Measurements from ENCODE around the gene PDIA4.
"Not testable (repeated sequence)": the region's sequence is repeated elsewhere in the genome, so short reads cannot be mapped to it uniquely, and the experiment has no call there.

The PDIA4 gene

DNA sequence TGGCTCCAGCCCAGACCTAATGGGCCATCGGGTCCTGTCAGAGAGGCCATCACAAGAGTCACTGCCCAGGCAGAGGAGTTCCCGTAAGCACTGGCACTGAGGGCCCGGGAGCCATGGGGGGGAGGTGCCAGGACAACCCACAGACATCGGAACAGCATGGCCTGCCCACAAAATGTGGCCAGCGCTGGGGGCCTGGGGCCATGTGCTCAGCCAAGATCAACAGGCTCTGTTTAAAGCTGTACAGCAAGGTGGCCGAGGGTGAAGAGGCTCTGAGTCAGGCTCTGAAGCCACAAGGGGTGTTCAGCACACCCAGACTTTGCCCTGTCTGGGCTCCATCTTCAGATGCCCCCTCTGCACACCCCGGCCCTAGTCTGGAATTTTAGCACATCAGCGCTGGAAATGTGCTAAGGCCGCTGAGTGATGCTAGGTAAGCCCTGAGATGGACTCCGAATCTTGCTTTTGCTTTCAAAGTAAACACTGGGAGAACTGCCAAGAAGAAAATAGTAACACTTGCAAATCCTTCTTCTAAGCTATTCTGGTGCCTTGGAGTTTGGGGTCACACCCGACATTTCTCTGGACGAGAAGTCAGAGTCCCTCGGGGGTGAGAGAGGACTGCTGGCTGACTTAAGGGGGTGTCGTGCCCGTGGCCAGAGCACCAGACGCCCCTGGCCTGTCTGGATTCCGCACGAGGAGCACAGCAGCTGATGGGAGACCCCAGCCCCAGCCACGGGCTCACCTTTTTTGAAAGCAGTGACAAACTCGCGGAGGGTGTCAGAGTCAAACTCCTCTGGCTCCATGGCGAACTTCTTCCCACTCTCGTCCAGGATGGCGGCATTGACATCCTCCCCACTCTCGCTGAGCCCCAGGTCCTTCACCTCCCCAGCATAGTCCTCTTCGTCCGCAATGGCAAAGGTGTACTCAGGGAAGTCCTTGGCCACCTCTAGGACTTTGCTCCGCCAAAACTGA, 23.6 kb downstream of the PDIA4 start:
- no peak for DNase-seq (ENCODE audit: extremely low read depth in 1 of 2, low read depth in 1 of 2)

DNA sequence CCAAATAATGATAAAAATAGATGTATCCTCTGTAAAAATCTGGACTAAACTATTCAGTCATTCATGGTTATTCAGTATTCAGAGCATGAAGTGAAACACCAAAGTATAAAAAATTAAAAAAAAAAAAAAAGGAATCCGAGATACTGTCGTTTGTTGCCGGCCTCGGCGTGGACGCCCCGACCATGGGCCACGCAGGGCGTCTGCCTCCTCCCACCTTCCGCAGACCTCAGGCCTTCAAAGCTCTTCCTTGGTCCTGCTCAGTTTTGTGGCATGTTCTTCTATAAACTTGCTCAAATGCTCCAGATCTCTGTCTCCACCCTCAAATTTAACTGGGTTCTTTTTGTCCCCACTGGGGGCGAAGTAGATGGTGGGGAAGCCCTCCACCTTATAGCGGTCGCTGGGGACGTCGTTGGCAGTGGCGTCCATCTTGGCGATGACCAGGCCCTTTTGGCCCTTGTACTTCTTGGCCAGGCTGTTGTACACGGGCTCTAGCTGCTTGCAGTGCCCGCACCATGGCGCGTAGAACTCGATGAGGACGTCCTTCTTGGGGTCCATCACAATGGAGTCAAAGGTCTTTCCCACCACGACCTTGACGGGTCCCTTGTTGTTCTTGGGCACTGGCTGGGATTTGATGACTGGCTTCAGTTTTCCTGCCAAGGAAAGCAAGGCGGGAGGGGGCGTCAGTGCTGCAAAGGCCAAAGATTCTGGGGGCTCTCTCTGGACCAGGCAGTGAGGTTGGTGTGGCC, 24.6 kb downstream of the PDIA4 start:
- no peak for DNase-seq (ENCODE audit: extremely low read depth in 1 of 2, low read depth in 1 of 2)

DNA sequence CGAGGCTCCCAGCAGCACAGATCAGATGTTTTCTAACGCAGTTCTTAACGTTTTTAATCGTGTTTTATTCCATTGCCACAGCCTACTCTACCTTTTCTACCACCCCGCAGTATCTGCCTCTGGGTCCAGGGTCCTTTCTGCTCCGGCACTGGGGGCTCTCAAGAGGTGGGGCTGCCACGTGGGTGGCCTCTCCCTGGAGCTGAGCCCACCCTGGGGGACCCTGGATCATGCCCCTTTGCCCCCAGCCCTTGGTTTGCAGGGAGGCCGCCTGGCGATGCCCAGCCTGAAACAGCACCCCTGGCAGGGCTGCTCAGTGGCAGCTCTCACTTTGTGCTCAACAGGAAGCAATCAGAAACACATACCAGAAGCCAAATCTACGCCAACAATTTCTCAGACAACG, 25.3 kb downstream of the PDIA4 start:
- DNase-seq (ENCODE audit: extremely low read depth in 1 of 2, low read depth in 1 of 2) = no peak

DNA sequence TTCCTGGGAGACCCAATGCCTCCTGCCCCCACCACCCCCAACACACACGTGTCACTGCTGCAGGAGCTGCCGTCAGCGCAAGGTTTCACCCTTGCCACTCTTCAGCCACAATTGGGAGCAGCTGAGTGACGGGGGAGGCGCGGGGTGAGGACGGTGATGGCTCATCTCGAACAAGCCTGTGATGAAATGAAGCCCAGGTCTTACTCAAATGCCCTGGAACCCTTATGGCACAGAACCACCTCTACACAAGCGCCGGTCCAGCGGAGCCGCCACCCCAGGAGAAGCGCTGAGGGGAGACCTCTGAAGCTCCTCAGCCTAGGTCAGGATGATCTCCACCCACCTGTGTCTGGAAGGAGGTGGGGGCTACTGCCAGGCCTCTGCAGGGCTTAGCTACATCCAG, 25.7 kb downstream of the PDIA4 start:
- DNase-seq (ENCODE audit: extremely low read depth in 1 of 2, low read depth in 1 of 2) = no peak

DNA sequence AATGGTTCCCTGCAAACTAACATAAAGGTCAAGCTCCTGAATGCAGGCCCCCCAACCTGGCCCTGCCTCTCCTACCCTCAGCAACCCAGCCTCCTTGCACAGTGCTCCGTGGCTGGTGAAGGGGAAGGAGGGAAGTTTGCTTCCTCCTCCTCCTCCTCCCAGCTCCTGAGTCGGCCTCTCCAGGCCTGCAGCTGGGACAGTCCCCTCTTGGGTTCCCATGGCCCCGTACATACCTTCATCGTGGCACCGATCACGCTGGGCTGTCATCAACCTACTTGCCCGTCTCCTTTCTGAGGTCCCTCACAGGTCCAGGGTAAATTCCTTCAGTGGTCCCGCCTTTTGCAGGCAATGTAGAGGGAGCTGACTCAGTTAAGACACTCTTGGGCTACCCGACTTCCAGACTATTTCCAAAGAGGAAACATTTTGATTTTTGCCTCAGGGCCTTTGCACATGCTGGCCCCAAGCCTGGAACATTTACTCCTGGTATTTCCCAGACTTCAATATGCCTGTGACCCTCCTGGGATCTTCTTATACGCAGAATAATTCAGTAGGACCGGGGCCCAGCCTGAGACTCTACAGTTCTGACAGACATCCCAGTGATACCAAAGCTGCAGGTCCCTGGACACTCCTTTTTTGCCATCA, 26.8 kb downstream of the PDIA4 start:
- no peak for DNase-seq (ENCODE audit: extremely low read depth in 1 of 2, low read depth in 1 of 2)

DNA sequence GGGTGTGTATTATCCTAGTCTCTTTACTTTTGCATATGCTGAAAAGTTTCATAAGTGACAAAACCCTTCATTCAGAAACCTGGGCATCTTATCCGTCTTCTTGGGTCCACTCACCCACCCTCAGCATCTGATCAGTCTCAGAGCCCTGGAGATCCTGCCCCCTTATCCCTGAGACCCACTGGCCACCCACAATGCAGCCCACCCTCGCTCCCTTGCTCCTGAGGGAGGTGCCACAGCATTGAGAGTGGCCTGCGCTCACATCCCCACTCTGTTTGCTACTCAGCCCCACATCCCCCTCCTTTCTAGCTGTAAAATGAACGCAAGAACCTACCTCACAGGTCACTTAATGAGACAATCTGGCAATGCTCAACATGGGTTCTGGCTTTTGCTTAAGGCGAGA, 27.3 kb downstream of the PDIA4 start:
- DNase-seq (ENCODE audit: extremely low read depth in 1 of 2, low read depth in 1 of 2) = no peak

DNA sequence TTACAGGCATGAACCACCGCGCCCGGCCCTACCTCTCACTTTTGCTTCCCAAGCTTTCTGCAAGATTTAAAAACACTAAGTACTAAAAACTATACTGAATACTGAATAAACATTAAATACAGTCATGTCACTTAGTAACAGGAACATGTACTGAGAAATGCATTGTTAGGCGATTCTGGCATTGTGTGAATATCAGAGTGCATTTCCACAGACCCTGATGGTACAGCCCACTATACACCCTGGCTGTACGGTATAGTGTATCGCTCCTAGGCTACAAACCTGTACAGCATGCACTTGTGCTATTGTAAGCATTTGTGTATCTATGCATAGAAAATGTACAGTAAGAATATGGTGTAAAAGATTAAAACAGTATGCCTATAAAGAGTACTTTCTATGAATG, 29.1 kb downstream of the PDIA4 start:
- no peak for DNase-seq (ENCODE audit: extremely low read depth in 1 of 2, low read depth in 1 of 2)

DNA sequence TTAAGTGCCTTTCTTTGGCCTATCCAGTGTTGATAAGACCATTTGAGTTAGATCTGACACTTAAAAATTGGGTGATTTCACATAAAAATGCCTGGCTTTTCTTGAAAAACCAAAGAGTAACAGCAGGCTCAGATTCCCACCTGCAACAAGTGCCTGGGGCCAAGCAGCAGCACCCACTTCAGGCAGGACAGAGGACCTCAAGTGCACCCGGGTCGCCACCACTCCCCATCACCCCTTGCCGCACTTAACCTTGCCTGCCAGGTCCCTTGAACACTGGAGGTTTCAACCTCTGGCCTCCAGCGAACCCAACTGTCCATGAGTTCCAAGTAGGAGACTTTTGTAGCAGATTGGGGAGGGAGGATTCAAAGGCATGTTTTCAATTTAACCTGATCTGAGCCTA, 30.8 kb downstream of the PDIA4 start:
- no peak for DNase-seq (ENCODE audit: extremely low read depth in 1 of 2, low read depth in 1 of 2)

DNA sequence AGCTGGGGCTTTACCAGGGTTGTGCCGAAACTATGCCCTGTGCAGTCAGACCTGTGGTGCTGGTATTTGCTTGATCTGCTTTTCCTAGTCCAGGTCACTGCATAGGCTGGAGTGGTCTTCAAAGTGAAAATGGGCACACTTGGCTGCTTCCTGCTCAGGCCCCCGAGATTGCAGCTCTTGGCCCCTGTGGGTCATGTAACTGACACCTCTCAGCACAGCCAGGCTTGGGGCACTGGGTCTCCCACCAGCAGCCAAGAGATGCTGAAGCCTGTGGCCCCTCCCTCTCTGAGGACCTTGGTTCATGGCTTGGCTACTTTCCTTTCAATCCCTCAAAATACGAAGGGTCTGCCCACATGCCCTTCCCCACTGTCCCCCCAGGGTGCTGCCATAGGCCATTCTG, 33.7 kb downstream of the PDIA4 start:
- DNase-seq (ENCODE audit: extremely low read depth in 1 of 2, low read depth in 1 of 2) = no peak

DNA sequence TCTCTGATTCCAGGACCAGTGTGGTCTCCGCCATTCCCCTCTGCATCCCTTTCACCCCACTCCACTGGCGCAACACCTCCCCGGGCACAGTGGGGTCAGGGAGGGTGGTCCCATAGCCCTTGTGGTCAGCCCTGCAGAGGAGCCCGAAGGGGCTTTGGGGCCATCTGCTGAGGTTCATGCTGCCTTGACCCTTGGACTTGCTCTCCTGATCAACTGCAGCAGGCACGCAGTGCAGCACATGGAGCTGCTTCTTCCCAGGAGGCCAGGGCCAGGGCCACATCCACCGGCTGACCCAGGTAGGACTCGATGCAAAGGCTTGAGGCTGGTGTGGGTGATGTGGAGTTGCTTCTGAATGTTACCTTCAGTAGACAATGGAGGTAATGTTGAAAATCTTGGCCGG, 35.1 kb downstream of the PDIA4 start:
- no peak for DNase-seq (ENCODE audit: extremely low read depth in 1 of 2, low read depth in 1 of 2)

DNA sequence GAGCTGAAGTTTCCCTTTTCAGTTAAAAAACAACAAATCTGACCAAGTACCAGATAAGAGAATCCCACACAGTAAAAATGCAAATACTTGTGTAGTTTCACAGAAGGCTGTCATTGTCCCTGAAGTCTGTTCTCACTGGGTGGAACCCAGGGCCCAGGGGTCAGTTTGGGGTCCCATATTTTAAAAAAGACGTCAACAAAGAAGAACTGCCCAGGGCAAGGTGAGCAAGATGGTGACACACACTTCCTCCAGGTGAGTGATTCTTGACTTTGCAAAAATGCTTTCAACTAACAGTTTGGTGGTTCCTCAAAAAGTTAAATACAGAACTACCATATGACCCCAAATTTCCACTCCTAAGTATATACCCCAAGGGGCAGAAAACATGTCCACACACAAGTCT, 36.8 kb downstream of the PDIA4 start:
- no peak for DNase-seq (ENCODE audit: extremely low read depth in 1 of 2, low read depth in 1 of 2)

DNA sequence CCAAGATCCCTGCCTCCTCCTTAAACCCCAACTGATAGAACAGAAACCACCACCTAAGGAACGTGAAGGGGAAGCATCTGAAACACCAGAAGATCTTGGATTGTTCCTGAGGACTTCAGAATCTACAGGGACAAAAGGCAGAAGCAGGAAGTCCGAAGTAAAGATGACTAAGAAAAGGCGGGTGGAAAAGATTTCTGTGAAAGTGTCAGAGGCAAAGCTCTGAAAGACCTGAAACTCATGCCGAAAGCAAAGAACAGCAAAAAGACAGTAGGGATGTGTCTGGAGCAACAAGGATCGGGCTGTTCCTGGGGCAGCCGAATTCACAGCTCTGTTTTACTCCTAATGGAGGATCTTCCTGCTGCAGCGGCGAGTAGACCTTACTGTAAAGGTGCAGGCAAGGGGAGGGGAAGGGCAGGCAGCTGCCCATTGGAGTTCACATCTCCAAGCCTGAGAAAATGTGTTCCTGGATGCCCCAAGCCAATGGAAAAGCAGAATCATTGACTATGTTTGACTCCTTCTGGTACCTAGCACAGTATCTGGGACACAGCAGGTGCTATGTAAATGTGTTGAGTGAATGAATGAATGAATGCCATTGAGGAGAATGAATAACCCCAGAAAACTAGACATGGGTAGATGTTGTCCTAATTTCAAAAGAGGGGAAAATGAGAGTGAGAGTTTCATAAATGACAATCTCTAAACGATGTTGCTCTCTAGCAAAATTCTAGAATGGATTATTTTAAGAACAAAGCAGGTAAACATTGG, 40.4 kb downstream of the PDIA4 start:
- DNase-seq (ENCODE audit: extremely low read depth in 1 of 2, low read depth in 1 of 2) = no peak

DNA sequence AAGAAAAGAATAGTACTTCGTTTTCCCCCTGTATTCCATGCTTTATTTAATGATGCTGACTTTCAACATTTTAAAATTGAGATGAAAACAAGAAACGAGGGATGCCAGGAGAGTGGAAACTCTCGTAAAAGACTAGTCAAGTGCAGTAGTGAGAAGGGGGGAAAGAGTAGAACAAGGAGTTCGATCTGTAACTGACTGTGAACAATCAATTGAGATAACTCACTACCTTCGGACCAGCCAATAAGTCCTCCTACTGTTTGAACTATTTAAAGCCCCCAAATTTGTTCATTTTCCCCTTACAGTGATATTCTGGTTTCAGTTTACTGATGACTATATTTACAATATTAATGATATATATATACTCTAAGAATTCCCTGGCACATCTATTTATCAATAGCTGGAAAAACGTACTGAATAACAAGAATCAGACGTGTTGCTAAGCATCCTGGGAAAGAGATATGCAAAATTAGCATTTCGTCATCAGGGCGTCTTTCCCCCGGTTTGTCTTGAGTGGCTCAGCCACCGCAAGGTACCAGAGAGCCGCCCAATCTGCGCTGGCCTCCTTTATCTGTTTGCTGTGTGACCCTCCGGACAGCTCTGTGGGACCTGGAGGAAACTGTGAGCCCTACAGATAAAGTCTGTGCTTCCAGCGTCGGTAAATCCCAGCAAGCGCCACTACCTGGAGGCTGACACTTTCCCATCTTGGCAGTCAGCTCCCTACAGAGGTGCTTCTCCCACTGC, 41.1 kb downstream of the PDIA4 start:
- DNase-seq (ENCODE audit: extremely low read depth in 1 of 2, low read depth in 1 of 2) = peak; percentile 59 to 77

DNA sequence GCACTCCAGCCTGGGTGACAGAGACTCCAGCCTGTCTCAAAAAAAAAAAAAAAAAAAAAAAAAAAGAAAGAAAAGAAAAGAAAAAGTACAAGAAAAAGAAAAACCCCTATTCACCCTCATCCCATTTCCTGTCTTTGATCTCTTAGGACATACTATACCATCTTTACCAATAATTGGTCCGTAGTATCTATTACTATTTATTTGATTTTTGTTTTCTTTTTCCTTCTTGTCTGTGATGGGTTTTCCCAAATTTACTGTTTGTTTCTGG, 41.6 kb downstream of the PDIA4 start:
- no peak for DNase-seq (ENCODE audit: extremely low read depth in 1 of 2, low read depth in 1 of 2)

DNA sequence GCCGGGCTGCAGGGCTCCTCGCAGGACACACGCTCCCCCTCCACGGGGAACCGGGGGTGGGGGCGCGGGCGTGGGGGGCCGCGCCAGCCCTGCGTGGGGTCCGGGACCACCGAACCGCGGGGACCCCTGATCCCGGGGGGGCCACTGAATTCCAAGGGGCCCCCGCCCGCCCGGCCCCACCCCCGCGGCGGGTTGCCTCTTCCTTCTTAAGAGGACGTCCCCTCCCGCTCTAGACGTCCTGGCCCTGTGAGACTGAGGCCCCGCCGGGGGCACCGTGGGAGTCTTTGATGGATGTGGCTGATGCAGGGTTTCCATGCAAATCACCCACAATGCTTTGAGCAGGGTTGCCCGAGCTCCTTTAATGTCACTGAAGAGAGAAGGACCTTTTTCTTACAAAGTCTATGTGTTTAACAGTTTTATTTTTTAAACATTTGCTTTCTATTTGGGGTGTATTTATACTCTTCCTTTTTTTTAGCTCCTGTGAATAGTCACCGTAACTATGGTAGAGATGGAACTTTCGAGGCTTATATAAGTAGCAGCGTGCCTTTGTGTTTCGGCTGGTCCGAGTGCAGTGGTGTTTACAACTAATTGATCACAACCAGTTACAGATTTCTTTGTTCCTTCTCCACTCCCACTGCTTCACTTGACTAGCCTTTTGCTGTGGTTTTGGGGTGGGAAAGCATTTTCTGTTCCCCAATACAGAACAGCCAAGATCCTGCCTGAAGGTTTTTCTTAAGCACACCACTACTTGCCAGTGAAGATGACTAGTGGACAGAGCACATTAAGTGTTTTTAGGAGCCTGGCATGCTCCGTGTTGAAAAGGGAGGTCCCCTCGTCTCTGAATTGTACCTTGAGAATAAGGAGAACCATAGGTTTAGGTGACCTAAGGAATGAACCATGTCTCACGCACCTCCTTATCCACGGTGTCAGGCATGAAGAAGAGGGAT, 44.8 kb downstream of the PDIA4 start:
- peak; percentile 72 to 86 for DNase-seq (ENCODE audit: extremely low read depth in 1 of 2, low read depth in 1 of 2)

DNA sequence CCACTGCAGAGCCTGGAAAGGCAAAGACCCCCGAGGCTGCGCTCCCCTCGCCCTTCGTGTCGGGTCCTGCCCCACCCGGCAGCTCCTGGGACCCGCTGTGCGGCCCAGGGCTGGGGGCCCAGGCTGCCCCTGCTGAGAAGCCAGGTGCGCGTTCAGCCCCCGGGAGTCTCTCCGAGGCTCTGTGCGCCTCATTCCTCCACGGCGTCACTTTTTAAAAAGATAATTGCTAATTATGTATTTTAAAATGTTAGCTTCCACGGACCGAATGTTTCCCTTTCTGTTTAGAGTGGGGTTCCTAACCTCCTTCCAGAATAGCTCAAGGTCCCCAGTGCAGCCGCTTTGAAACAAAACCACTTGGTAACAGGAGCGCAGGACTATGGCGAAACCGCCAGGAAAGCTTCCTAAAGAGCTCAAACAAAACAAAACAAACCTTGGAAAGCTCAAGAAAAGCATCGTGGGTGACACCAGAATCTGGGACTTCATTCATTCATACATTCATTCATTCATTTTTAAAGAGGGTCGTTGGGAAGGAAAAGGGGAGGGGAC, 45.6 kb downstream of the PDIA4 start:
- no peak for DNase-seq (ENCODE audit: extremely low read depth in 1 of 2, low read depth in 1 of 2)

DNA sequence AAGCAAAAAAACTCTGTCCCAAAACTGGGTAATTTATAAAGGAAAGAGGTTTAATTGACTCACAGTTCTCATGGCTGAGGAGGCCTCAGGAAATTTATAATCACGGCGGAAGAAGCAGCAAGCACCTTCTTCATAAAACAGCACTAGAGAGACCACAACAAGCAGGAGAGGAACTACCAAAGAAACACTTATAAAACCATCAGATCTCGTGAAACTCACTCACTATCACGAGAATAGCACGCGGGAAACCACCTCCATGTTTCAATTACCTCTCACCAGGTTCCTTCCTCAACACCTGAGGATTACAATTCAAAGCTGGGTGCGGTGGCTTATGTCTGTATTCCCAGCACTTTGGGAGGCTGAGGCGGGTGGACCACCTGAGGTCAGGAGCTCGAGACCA, 48.5 kb downstream of the PDIA4 start:
- no peak for DNase-seq (ENCODE audit: extremely low read depth in 1 of 2, low read depth in 1 of 2)

DNA sequence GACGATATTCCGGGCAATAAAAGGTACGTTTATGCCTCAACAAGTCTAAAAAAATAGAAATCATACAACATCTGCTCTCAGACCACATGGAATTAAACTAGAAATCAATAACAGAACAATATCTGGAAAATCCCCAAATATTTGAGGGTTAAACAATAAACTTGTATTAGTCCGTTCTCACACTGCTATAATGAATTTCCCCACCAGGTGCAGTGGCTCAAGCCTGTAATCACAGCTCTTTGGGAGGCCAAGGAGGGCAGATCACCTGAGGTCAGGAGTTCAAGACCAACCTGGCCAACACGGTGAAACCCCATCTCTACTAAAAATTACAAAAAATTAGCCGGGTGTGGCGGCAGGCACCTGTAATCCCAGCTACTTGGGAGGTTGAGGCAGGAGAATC, 49.2 kb downstream of the PDIA4 start:
- DNase-seq (ENCODE audit: extremely low read depth in 1 of 2, low read depth in 1 of 2) = not testable (repeated sequence)

DNA sequence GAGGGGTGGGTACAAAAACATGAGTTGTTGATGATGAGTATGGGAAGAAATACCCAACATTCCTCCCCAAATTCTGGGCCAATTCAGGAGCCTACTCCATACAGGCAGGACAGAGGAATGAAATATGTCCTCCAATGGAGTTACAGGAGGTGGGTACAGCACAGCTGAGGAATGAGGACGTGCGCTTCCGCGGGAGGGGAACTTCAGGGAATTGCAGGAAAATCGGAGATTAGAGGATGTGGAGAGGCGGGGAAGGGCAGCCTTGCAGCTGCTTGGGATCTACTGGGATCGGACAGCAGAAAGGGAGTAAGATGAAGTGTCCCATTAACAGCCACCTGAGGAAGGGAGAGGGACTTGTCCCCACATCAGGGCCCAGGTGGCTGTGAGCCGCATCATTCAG, 50.2 kb downstream of the PDIA4 start:
- no peak for DNase-seq (ENCODE audit: extremely low read depth in 1 of 2, low read depth in 1 of 2)

Measured in stimulated activated CD8-positive, alpha-beta memory T cell treated with anti-CD3 and anti-CD28 coated beads, Interleukin-7, amount 100 ng/mL, for 48 hours (primary cell).